Astrocyte of the cerebellum (primary cell): Measurements from ENCODE around the gene CRMP1.

Source experiments
- DNase-seq: peaks from one replicate; pipeline ENCODE4 v3.0.0-alpha.2; 2011; ENCODE audit warnings: low read depth
- H3K4me3 ChIP-seq: 2 replicates; pipeline ENCODE4 v1.5.1; 2011; ENCODE audit warnings: mild to moderate bottlenecking, low read depth, low read length, moderate library complexity
- in situ Hi-C: cut with HindIII; loops from 2 replicates; pipeline ENCODE4 v1.10.0; 2017; ENCODE audit warnings: low sequenced_read_pairs
- TF ChIP-seq, protein P1 (sequence below): IDR thresholded peaks from 2 replicates; pipeline ENCODE4 v1.5.1; 2012; ENCODE audit warnings: low read length, low read depth, moderate library complexity, mild to moderate bottlenecking; ENCODE audit errors: missing control alignments

Gene CRMP1

DNA sequence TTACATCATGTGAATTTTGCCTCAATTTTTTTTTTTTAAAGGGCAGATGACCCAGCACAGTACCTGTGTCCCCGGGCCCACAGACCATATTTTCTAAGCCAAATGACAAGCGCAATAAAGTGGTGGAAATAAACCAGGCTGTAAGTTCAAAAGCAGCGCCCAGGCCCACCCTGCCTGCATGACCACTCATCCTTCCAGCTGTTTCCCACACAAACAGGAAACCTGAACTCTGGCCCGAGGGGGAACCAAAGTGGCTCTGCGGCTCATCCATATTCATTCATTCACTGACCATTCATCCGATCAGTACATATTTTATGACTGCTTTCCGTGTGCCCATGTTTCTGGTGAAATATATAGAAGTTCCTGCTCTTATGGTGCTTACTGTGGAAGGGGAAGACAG lies 33.7 kb upstream of the CRMP1 start:
- in situ Hi-C loops = no loop called here
- TF ChIP-seq, protein P1, sequence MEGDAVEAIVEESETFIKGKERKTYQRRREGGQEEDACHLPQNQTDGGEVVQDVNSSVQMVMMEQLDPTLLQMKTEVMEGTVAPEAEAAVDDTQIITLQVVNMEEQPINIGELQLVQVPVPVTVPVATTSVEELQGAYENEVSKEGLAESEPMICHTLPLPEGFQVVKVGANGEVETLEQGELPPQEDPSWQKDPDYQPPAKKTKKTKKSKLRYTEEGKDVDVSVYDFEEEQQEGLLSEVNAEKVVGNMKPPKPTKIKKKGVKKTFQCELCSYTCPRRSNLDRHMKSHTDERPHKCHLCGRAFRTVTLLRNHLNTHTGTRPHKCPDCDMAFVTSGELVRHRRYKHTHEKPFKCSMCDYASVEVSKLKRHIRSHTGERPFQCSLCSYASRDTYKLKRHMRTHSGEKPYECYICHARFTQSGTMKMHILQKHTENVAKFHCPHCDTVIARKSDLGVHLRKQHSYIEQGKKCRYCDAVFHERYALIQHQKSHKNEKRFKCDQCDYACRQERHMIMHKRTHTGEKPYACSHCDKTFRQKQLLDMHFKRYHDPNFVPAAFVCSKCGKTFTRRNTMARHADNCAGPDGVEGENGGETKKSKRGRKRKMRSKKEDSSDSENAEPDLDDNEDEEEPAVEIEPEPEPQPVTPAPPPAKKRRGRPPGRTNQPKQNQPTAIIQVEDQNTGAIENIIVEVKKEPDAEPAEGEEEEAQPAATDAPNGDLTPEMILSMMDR = no peak
- no peak for DNase-seq
- H3K4me3 ChIP-seq = no peak overlapping the region

DNA sequence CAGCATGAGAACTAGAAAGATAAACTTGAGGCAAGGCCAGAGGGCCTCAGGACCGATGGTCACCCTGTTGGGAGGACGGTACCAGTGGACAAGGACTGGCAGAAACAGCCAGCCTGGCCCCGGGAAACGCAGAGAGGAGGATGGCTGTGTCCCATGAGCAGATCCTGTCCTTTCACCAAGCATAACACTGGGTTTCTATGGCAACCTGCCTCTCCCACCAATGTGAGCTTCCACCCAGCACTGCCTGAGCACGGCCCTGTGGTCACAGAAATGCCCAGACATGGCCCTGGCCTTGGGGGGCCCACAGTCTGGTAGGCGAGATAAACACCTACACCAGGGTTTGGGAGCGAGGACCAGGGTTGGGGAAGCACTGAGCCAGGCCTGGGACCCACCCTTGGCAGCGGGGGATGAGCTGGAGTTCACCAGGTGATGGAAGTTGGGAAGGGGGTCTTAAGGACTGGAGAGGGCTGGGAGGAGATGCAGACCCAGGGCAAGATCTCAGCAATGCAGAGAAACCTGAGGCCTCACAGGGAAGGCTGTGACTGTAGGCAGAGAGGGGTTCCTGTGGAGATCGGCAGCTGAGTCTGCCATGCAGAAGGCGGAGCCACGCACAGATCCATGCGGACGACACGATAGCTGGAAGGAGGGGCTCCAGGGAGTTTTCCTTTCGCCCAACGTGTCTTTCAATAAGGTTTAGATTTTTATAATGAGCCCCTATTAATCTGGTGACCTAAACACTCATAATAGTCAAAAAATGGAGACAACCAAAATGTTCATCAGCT lies 32.7 kb upstream of the CRMP1 start:
- TF ChIP-seq, protein P1 = no peak
- in situ Hi-C loops = no loop called here
- DNase-seq = no peak
- H3K4me3 ChIP-seq = no peak overlapping the region

DNA sequence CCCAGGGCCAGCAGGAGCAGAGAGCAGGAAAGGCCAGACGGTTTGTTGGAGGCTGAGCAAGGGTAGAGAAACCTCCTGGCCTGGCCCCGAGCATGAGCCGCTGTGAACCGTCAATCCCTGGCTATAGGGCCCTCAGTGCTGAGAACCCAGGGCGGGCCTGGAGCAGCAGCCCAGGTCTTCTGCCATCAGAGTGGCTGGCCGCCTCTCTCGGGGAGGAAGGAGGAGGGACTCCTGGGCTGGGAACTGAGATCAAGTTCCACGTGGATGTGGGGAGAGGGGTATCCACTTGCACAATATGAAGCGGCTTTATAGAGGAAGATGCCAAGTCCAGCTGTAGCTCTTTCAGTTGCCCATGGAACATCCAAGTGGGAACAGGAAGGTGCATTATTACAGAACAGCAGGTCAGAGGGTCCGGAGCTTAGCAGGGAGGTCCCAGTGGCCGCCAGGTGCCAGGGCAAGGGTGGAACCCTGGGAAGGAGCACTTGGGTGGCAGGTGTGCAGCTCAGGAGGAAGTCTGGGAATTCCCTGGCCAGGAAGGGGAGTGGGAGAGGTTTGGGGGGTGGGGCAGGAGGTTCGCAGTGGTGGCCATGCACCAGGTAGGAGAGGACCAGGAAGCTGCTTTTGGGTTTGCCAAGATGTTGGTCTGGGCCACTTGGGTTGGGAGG lies 31.7 kb upstream of the CRMP1 start:
- no peak overlapping the region for H3K4me3 ChIP-seq
- TF ChIP-seq, protein P1 = no peak
- no peak for DNase-seq
- in situ Hi-C loops = no loop called here

DNA sequence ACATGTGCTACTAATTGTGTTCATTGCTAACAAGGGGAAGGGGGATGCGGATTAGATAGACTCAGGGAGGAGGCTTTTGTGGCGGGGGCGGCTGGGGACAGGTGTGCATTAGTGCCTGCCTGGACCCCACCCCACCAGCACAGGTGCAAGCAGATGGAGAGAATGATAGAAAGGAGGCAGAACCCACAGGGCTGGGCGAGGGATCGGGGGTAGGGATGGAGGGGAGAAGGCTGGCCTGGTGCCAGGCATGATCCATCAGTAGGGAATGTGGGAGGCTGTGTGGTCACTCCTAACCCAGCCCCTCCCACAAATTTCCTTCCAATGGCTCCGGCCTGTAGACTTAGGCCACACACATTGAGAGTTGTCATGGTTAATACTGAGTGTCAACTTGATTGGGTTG lies 30.5 kb upstream of the CRMP1 start:
- TF ChIP-seq, protein P1 = no peak
- no peak overlapping the region for H3K4me3 ChIP-seq
- no peak for DNase-seq
- in situ Hi-C loops = no loop called here

DNA sequence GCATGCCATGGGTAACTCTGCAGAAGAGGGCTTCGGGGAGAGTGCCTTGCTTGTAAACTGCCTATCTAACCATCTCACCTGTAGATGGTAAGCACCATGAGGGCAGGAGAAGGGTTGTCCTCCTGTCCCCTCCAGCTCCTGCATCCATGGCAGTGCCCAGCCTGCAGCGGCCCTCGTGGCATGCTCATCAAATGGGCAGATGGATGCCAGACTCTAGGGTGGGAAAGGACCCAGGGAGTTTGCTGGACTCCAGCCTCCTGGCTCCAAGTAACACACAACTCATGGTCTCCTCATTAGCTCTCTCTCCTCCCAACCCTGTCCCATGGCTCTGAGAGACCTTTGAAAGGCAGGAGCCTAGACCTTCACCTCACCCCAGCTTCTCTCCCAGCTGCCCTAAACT lies 29.7 kb upstream of the CRMP1 start:
- no peak for DNase-seq
- TF ChIP-seq, protein P1 = no peak
- H3K4me3 ChIP-seq = no peak overlapping the region
- in situ Hi-C loops = no loop called here

DNA sequence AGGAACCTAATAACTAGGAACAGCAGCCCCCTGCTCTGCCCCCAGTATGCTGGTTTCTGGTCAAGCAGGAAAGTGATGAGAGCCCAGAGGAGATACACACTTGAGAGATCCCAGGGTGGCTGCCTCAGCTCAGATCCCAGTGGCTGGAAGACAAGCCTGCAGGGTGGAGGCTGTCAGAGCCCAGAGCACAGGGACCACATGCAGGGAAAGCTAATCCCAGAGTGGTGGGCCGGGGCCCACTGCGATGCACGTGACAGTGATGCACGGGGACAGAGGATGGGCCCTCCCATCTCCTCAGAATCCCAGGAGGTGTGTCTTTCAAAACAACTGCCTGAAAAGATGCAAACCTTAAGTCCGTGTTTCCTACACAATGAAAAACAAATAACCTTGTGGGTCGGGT lies 29.1 kb upstream of the CRMP1 start:
- in situ Hi-C loops = no loop called here
- TF ChIP-seq, protein P1 = no peak
- no peak for DNase-seq
- H3K4me3 ChIP-seq = no peak overlapping the region
